GM23248 (cell line): ENCODE results near the gene RASSF5. TPM values are rescaled to one million over a fixed set of nuclear protein-coding genes. Genes with fewer than 3 reads are reported as not detected.

Experiments used
- DNase-seq: peaks from one replicate; pipeline ENCODE4 v3.0.0-alpha.2; 2015
- H2AFZ ChIP-seq: fragments of 200-600 bp; sonication (generic); 2 replicates; pipeline ENCODE4 v1.6.1; 2016; ENCODE audit warnings: antibody characterized with exemption
- H3F3A ChIP-seq: fragments of 200-600 bp; sonication (generic); 2 replicates; pipeline ENCODE4 v1.6.1; 2016; ENCODE audit warnings: mild to moderate bottlenecking, antibody characterized with exemption, mixed run types; ENCODE audit not compliant: insufficient read depth
- H3K27ac ChIP-seq: fragments of 200-600 bp; sonication (generic); 2 replicates; pipeline ENCODE4 v1.5.1; 2016; ENCODE audit warnings: mild to moderate bottlenecking
- H3K27me3 ChIP-seq: fragments of 200-600 bp; sonication (generic); replicated peaks from 2 replicates; pipeline ENCODE4 v1.6.1; 2016; ENCODE audit warnings: mild to moderate bottlenecking; ENCODE audit not compliant: insufficient read depth
- H3K36me3 ChIP-seq: fragments of 200-600 bp; sonication (generic); 2 replicates; pipeline ENCODE4 v1.6.1; 2016; ENCODE audit warnings: low read depth, mild to moderate bottlenecking
- H3K4me1 ChIP-seq: fragments of 200-600 bp; sonication (generic); 2 replicates; pipeline ENCODE4 v1.6.1; 2016; ENCODE audit warnings: mild to moderate bottlenecking; ENCODE audit not compliant: insufficient read depth
- H3K4me2 ChIP-seq: fragments of 200-600 bp; sonication (generic); one replicate; pipeline ENCODE4 v1.6.1; 2016; ENCODE audit warnings: mild to moderate bottlenecking; ENCODE audit not compliant: unreplicated experiment
- H3K4me3 ChIP-seq: fragments of 200-600 bp; sonication (generic); 2 replicates; pipeline ENCODE4 v1.5.1; 2016; ENCODE audit warnings: mild to moderate bottlenecking
- H3K79me2 ChIP-seq: fragments of 200-600 bp; sonication (generic); 2 replicates; pipeline ENCODE4 v1.6.1; 2016; ENCODE audit warnings: mild to moderate bottlenecking; ENCODE audit not compliant: insufficient read depth
- H3K9ac ChIP-seq: fragments of 200-600 bp; sonication (generic); 2 replicates; pipeline ENCODE4 v1.6.1; 2016; ENCODE audit warnings: mild to moderate bottlenecking
- H3K9me2 ChIP-seq: fragments of 200-600 bp; sonication (generic); 2 replicates; pipeline ENCODE4 v1.6.1; 2016; ENCODE audit warnings: mixed run types, mild to moderate bottlenecking, moderate library complexity; ENCODE audit not compliant: insufficient read depth
- H3K9me3 ChIP-seq: fragments of 200-600 bp; sonication (generic); one replicate; pipeline ENCODE4 v1.6.1; 2017; ENCODE audit warnings: low read depth
- H4K20me1 ChIP-seq: fragments of 200-600 bp; sonication (generic); 2 replicates; pipeline ENCODE4 v1.6.0; 2016; ENCODE audit not compliant: insufficient read depth
- EZH2 ChIP-seq: fragments of 200-600 bp; sonication (generic); IDR thresholded peaks from 2 replicates; pipeline ENCODE4 v1.6.1; 2018; ENCODE audit warnings: antibody characterized with exemption, mild to moderate bottlenecking; ENCODE audit not compliant: insufficient read depth, poor library complexity, severe bottlenecking
- EZH2phosphoT487 ChIP-seq: fragments of 200-600 bp; sonication (generic); IDR thresholded peaks from 2 replicates; pipeline ENCODE4 v1.6.1; 2018; ENCODE audit warnings: antibody characterized with exemption, moderate library complexity, mild to moderate bottlenecking, low read depth; ENCODE audit not compliant: insufficient read depth
- WGBS, 2 experiments: methylation state at CpG; one replicate each; pipeline ENCODE4 v1.1.6; 2015 to 2017; ENCODE audit warnings: low lambda C conversion rate in 2 of 2, low coverage in 1 of 2; ENCODE audit errors: missing lambda C conversion rate in 2 of 2; 5-methylcytosine and 5-hydroxymethylcytosine counted together
- in situ Hi-C: fragments of 300-500 bp; cut with MboI; formaldehyde crosslinking; loops from 2 replicates; pipeline ENCODE4 v1.15.0; 2020
- polyA plus RNA-seq: library from polyadenylated mRNA; unstranded; fragments of >200 nt; fragmentation: Nextera tagmentation; extraction: Ambion mirVana; gene quantifications from 2 replicates; pipeline ENCODE4 v1.2.1, GENCODE V29; 2016
- total RNA-seq: library from RNA; depleted of rRNA; stranded (reverse); fragments of >200 nt; shearing (Covaris generic); gene quantifications from 2 replicates; pipeline ENCODE4 v1.2.3, GENCODE V29; 2014

RASSF5 gene
- total and polyA plus RNA-seq, 2 experiments from 2014 or later: 0.22 to 0.48 TPM

DNA sequence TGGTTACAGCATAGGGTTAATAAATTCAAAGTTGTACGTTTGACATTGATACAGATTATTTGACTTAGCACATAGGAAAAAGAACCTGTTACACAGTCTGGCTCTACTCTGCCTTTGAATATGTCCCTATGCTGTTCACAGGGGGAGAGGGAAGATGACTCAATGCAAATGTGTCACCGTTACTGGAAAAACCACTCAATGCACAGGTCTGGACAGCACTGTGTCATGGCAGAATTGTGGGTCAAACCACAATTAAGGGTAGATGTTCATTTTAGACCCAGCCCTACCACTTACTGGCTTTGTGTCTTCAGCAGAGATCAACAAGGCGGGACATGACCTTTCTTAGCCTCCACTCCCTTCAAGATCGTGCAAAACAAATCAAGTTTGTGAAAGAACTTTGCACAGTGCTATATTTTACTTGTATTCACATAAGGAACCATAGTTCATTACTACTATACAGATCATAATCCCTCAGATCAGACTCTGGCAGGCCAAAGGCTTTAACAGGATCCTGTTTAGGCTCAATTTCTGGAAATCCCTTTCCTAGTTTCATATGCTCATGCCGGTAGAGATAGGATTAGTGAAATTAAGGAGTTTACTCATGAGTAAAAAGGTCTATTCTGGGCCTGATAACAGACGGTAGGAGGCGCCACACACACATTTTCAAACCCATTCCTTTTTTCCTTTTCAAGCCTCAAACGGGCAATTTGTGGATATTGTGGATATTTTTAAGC, 82.9 kb downstream of the RASSF5 start:
- Histone ChIP-seq H3K4me3 (no peak overlapping the region), H3K4me2 (peak overlapping the region; percentile 35), H3K79me2 (no peaks in the 10 kb centered on the region), H3K9me3 (no peaks in the 10 kb centered on the region), H3K36me3 (peaks cover 17% of the 10 kb centered on the region), H3K9me2 (no peaks in the 10 kb centered on the region), H3K27ac (peak overlapping the region; percentile 79), H3K27me3 (no peaks in the 10 kb centered on the region), H2AFZ (no peak overlapping the region), H3K4me1 (peaks cover 30% of the 10 kb centered on the region), H4K20me1 (no peaks in the 10 kb centered on the region), H3F3A (peaks cover 34% of the 10 kb centered on the region), H3K9ac (peak overlapping the region; percentile 39; the same call in 1 of the 2 replicates)
- WGBS, 2 experiments: 54 to 60% methylated on average over 8 of the region's 8 CpGs
- in situ Hi-C loops: no loop called here
- peak; percentile 88 for DNase-seq
- TF ChIP-seq EZH2phosphoT487: no peak
- TF ChIP-seq EZH2: no peak

- Histone ChIP-seq H3K27me3 (no peaks in the 10 kb centered on the region), H3K36me3 (peaks cover 25% of the 10 kb centered on the region), H2AFZ (no peak overlapping the region), H3K79me2 (no peaks in the 10 kb centered on the region), H3K4me1 (peaks cover 30% of the 10 kb centered on the region), H3K4me3 (no peak overlapping the region), H3K9ac (no peak overlapping the region), H3K27ac (no peak overlapping the region), H3K9me2 (no peaks in the 10 kb centered on the region), H4K20me1 (no peaks in the 10 kb centered on the region), H3K4me2 (peak overlapping the region; percentile 24), H3K9me3 (no peaks in the 10 kb centered on the region), H3F3A (peaks cover 34% of the 10 kb centered on the region)
- 71 to 76% methylated on average over 5 of the region's 5 CpGs for WGBS, 2 experiments
- no peak for DNase-seq
- TF ChIP-seq EZH2: no peak
- no peak for TF ChIP-seq EZH2phosphoT487
- in situ Hi-C loops: no loop called here
These were observed 83.9 kb downstream of the RASSF5 start for GRCh38 chr1:206591226-206591625.

DNA sequence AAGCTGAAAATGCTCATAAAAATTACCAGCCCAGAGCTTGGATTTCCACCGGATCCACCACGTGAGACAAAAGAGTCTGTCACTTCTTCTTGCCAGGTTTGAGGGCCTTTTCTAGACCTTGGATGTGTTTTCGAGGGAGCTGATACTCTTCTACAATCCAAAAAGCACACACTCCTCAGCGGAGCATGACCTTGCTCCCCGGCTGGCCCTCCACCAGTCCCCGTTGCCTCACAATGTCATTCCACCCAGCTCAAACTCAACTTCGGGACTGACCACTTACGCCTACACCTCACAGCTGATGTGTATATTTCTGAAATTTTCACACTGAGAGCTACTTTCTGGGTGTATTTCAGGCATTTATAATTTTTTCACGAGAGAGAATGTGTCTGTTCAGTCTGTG, 84.4 kb downstream of the RASSF5 start:
- Histone ChIP-seq H3K27ac (no peak overlapping the region), H3K36me3 (peaks cover 30% of the 10 kb centered on the region), H2AFZ (no peak overlapping the region), H3K4me1 (peaks cover 30% of the 10 kb centered on the region), H3K9me2 (no peaks in the 10 kb centered on the region), H4K20me1 (no peaks in the 10 kb centered on the region), H3K79me2 (no peaks in the 10 kb centered on the region), H3K27me3 (no peaks in the 10 kb centered on the region), H3K4me3 (no peak overlapping the region), H3K9me3 (no peaks in the 10 kb centered on the region), H3K9ac (no peak overlapping the region), H3K4me2 (no peak overlapping the region), H3F3A (peaks cover 34% of the 10 kb centered on the region)
- WGBS, 2 experiments: 92 to 93% methylated on average over 9 of the region's 9 CpGs
- TF ChIP-seq EZH2 (no peak), EZH2phosphoT487 (no peak)
- in situ Hi-C loops: no loop called here
- DNase-seq: no peak

DNA sequence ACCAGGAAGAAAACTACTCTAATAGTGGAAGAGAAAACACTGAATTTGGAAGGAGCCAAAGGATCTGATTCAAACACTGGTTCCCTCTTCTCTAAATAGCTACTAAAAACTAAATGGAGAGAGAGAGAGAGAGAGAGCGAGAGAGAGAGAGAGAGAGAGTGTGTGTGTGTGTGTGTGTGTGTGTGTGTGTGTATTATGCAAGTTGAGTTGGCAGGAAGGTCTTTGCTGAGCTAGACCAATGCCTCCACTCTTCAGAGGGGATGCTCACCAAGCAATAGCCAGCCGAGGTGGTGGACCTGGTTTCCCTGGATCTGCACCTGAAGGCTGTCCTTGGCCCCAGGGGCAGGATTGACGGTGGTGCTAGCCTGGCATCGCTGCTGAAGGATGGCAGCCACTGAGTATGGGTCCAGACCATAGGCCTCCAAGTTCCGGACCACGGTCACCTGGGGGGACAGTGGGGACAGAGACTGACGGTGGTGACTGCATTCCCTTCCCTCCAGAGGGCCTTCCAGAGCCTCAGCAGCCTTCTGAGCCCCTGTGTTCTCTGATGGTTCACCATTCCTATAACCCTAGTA, 86.1 kb downstream of the RASSF5 start:
- Histone ChIP-seq H3K27me3 (no peaks in the 10 kb centered on the region), H3K9me2 (no peaks in the 10 kb centered on the region), H3K4me2 (no peak overlapping the region), H3K79me2 (no peaks in the 10 kb centered on the region), H2AFZ (no peak overlapping the region), H3K27ac (no peak overlapping the region), H3F3A (peaks cover 34% of the 10 kb centered on the region), H3K4me1 (peaks cover 29% of the 10 kb centered on the region), H3K9ac (no peak overlapping the region), H3K9me3 (no peaks in the 10 kb centered on the region), H3K36me3 (peaks cover 33% of the 10 kb centered on the region), H3K4me3 (no peak overlapping the region), H4K20me1 (no peaks in the 10 kb centered on the region)
- WGBS, 2 experiments: 82 to 90% methylated on average over 7 of the region's 7 CpGs
- TF ChIP-seq EZH2: no peak
- no peak for TF ChIP-seq EZH2phosphoT487
- DNase-seq: no peak
- in situ Hi-C loops: no loop called here
